HepG2 (cell line): ENCODE measurements around the gene ACBD6. TPM values are rescaled to one million over a fixed set of nuclear protein-coding genes. Genes with fewer than 3 reads are reported as not detected.

ENCODE experiments used
- ATAC-seq: fragments of 200-7000 bp; cut with Tn5 transposase; 3 replicates; pipeline ENCODE4 v1.9.1; 2020; ENCODE audit warnings: mild to moderate bottlenecking, moderate library complexity
- BruUV-seq: library from RNA; stranded (reverse); fragments of 400-500 nt; replicated peaks from 2 replicates; lab custom pipeline; 2021; lab: Mats Ljungman, UMichigan
- CTCF ChIA-PET: fragments of 300-600 bp; formaldehyde crosslinking; extraction: SDS; loops from one replicate; lab custom pipeline; 2021; ENCODE audit warnings: low total read pairs, inconsistent platforms, low intra/inter-chr PET ratio; lab: Yijun Ruan, JAX
- POLR2A ChIA-PET: fragments of 350-600 bp; sonication (Branson Sonifier 250); formaldehyde crosslinking; loops from one replicate; lab custom pipeline; 2020; ENCODE audit warnings: antibody characterized with exemption, inconsistent platforms; lab: Yijun Ruan, JAX
- DNase-seq: peaks from one replicate; pipeline ENCODE4 v3.0.0-alpha.2; 2015; ENCODE audit warnings: low spot score
- FAIRE-seq: peaks from 3 replicates; lab custom pipeline; 2011; peaks lifted over from hg19 to GRCh38; lab: Jason Lieb, UNC
- H2AFZ ChIP-seq: one replicate; pipeline ENCODE4 v1.6.1; 2011; ENCODE audit warnings: low read length, inconsistent platforms
- H3K27ac ChIP-seq: fragments of 300-600 bp; 3 replicates; pipeline ENCODE4 v1.8.0; 2011; ENCODE audit warnings: mixed run types, mild to moderate bottlenecking, mixed read lengths, low read length, inconsistent platforms; ENCODE audit not compliant: insufficient read depth; ENCODE audit errors: extremely low read length
- H3K27me3 ChIP-seq, 2 experiments: fragments of 200-600 bp in 1 of 2; 2 replicates in 1 of 2; 3 replicates in 1 of 2; pipeline versions ENCODE4 v1.6.0 to v1.8.0; 2011; ENCODE audit warnings: low read length in 2 of 2, mild to moderate bottlenecking in 2 of 2, moderate library complexity in 2 of 2, inconsistent platforms in 1 of 2; ENCODE audit not compliant: insufficient read depth in 2 of 2, control insufficient read depth in 1 of 2
- H3K36me3 ChIP-seq, 2 experiments: fragments of 200-600 bp in 1 of 2; replicated peaks in 1 of 2; 2 replicates in 1 of 2; 3 replicates in 1 of 2; pipeline versions ENCODE4 v1.5.1 to v1.8.0; 2011; ENCODE audit warnings: low read length in 2 of 2, inconsistent platforms in 1 of 2; ENCODE audit not compliant: insufficient read depth in 2 of 2, control insufficient read depth in 1 of 2
- H3K4me1 ChIP-seq: 2 replicates; pipeline ENCODE4 v1.5.1; 2012; ENCODE audit warnings: low read length, inconsistent platforms; ENCODE audit not compliant: insufficient read depth
- H3K4me2 ChIP-seq: 2 replicates; pipeline ENCODE4 v1.6.0; 2011; ENCODE audit warnings: low read depth, low read length, inconsistent platforms
- H3K4me3 ChIP-seq, 3 experiments: fragments of 200-600 bp in 1 of 3; sonication (generic), shearing (Covaris generic) in 1 of 3; replicated peaks in 1 of 3; 2 replicates each; pipeline ENCODE4 v1.5.1; 2011 to 2016; ENCODE audit warnings: low read length in 3 of 3, inconsistent platforms in 2 of 3, low read depth in 2 of 3, mild to moderate bottlenecking in 2 of 3, control low read depth in 1 of 3, mixed read lengths in 1 of 3; ENCODE audit not compliant: insufficient read depth in 1 of 3
- H3K79me2 ChIP-seq: one replicate; pipeline ENCODE4 v1.6.1; 2011; ENCODE audit warnings: low read length, inconsistent platforms; ENCODE audit not compliant: insufficient read depth
- H3K9ac ChIP-seq: 2 replicates; pipeline ENCODE4 v1.6.0; 2011; ENCODE audit warnings: mild to moderate bottlenecking, low read depth, low read length, inconsistent platforms; ENCODE audit not compliant: insufficient read depth
- H3K9me3 ChIP-seq: 2 replicates; pipeline ENCODE4 v1.5.1; 2012; ENCODE audit warnings: mild to moderate bottlenecking, low read length
- H4K20me1 ChIP-seq: 2 replicates; pipeline ENCODE4 v1.6.0; 2011; ENCODE audit warnings: inconsistent platforms, mild to moderate bottlenecking, low read length, moderate library complexity; ENCODE audit not compliant: insufficient read depth
- ARID2 ChIP-seq: sonication (generic); formaldehyde crosslinking; IDR thresholded peaks from 2 replicates; pipeline ENCODE4 v1.8.1; 2022; ENCODE audit warnings: mild to moderate bottlenecking, missing genetic modification reagents, borderline replicate concordance
- CHD4 ChIP-seq: fragments of 200-600 bp; sonication (generic); IDR thresholded peaks from 2 replicates; pipeline ENCODE4 v1.7.0; 2017; ENCODE audit warnings: mild to moderate bottlenecking, low read length, borderline replicate concordance
- FOXC1 ChIP-seq: sonication (generic); formaldehyde crosslinking; IDR thresholded peaks from 2 replicates; pipeline ENCODE4 v1.8.0; 2022; ENCODE audit warnings: mild to moderate bottlenecking, missing genetic modification reagents, borderline replicate concordance
- GTF2F1 ChIP-seq: fragments of 150-350 bp; IDR thresholded peaks from 2 replicates; pipeline ENCODE4 v1.6.1; 2014; ENCODE audit warnings: low read length
- JDP2 ChIP-seq: sonication (generic); formaldehyde crosslinking; IDR thresholded peaks from 2 replicates; pipeline ENCODE4 v1.8.1; 2022; ENCODE audit warnings: missing genetic modification reagents, borderline replicate concordance
- KAT2B ChIP-seq: fragments of 150-350 bp; IDR thresholded peaks from 2 replicates; pipeline ENCODE4 v1.6.1; 2014; ENCODE audit warnings: low read depth, low read length, borderline replicate concordance
- KDM3A ChIP-seq: IDR thresholded peaks from 2 replicates; pipeline ENCODE4 v1.6.1; 2018; ENCODE audit warnings: low read depth, missing compliant biosample characterization
- KLF13 ChIP-seq: sonication (generic); formaldehyde crosslinking; IDR thresholded peaks from 2 replicates; pipeline ENCODE4 v1.4.0; 2020; ENCODE audit warnings: mild to moderate bottlenecking, missing genetic modification reagents
- XRCC5 ChIP-seq: fragments of 200-400 bp; formaldehyde crosslinking; optimal IDR thresholded peaks from 2 replicates; pipeline ENCODE3; 2017; ENCODE audit warnings: mild to moderate bottlenecking, low read length
- ZNF24 ChIP-seq: fragments of 450-650 bp; IDR thresholded peaks from 2 replicates; pipeline ENCODE4 v1.6.1; 2017; ENCODE audit warnings: antibody characterized with exemption, mild to moderate bottlenecking
- ZNF672 ChIP-seq: sonication (generic); formaldehyde crosslinking; IDR thresholded peaks from 2 replicates; pipeline ENCODE4 v1.8.1; 2022; ENCODE audit warnings: missing genetic modification reagents
- ZNF766 ChIP-seq: sonication (generic); formaldehyde crosslinking; IDR thresholded peaks from 2 replicates; pipeline ENCODE4 v1.5.0; 2020; ENCODE audit warnings: missing genetic modification reagents, borderline replicate concordance
- WGBS: methylation state at CpG from one replicate; pipeline ENCODE4 v1.1.6; 2017; ENCODE audit warnings: low lambda C conversion rate; 5-methylcytosine and 5-hydroxymethylcytosine counted together
- in situ Hi-C: cut with HindIII; loops from 2 replicates; pipeline ENCODE4 v1.10.0; 2017; ENCODE audit warnings: low pct_unique_long_range_greater_than_20kb; ENCODE audit not compliant: extremely low pct_ligation_motif_present
- intact Hi-C: fragments of 100-400 bp; cut with micrococcal nuclease; formaldehyde crosslinking; loops from one replicate; pipeline ENCODE4 v1.10.0; 2022; ENCODE audit not compliant: unreplicated experiment
- polyA plus RNA-seq, 8 experiments: library from polyadenylated mRNA; depleted of rRNA in 3 of 8; stranded (reverse) in 7 of 8; unstranded in 1 of 8; fragments of >200 nt; fragmentation: Illumina TruSeq in 4 of 8; extraction: Trizol in 4 of 8; gene quantifications; 2 replicates each; pipeline versions ENCODE4 v1.2.1 to v1.2.3, GENCODE V29; 2011 to 2016; ENCODE audit warnings: low read depth in 4 of 8, missing spikeins in 1 of 8, mixed read lengths in 1 of 8; ENCODE audit not compliant: insufficient read depth in 1 of 8
- total RNA-seq, 5 experiments: library from RNA; depleted of rRNA; stranded (reverse); fragments of >200 nt; fragmentation: Illumina TruSeq; extraction: Trizol; gene quantifications; 2 replicates each; pipeline ENCODE4 v1.2.3, GENCODE V29; 2016; ENCODE audit warnings: low read depth in 1 of 5
- TF ChIP-seq, protein P1 (sequence below): sonication (generic); formaldehyde crosslinking; IDR thresholded peaks from 2 replicates; pipeline ENCODE4 v1.4.0; 2020; ENCODE audit warnings: mild to moderate bottlenecking, missing genetic modification reagents
- TF ChIP-seq, protein P2 (sequence below): IDR thresholded peaks from 2 replicates; pipeline ENCODE4 v1.6.1; 2012; ENCODE audit warnings: inconsistent platforms
- TF ChIP-seq, protein P3 (sequence below): IDR thresholded peaks from 2 replicates; pipeline ENCODE4 v1.6.1; 2016; ENCODE audit warnings: missing biosample characterization, missing genetic modification reagents, low read depth

ACBD6 gene
- total and polyA plus RNA-seq, 2 of the 13 experiments (the other 11 are each of a cell fraction or from before 2014, with no cell fraction given), result 33.5 to 47.2 TPM

DNA sequence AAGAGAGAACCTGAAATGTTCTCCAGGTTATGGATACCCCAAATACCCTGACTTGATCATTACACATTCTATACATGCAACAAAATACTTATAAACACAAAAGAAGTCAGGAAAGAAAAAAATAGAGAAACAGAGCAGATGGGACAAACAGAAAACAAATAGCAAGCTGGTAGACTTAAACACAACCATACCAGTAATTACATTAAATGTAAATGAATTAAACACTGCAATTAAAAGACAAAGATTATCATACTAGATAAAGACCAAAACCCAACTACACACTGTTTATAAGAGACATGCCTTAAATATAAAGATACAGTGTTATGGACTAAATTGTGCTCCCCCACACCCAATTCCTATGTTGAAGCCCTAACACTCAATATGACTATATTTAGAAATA is 117.2 kb downstream of the ACBD6 start (continued):
- TF ChIP-seq GTF2F1, result no peak

DNA sequence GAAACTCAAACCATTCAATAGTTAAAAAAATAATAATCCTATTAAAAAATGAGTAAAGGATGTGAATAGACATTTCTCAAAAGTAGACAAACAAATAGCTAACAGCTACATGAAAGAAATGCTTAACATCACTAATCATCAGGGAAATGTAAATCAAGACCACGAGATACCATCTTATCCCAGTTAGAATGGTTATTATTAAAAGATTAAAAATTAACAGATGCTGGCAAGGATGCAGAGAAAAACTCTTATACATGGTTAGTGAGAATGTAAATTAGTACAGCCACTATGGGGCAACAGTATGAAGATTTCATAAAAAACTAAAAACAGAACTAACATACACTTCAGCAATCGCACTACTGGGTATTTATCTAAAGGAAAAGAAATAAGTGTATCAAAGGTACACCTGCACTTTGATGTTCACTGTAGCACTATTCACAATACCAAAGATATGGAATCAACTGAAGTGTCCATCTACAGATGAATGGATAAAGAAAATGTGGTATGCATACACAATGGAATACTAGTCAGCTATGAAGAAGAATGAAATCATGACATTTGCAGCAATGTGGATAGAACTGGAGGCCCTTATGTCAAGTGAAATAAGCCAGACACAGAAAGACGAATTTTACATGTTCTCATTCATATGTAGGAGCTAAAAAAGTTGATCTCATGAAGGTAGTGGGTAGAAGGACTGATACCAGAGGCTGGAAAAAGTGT is 117.9 kb downstream of the ACBD6 start:
- Histone ChIP-seq H3K9me3 (peaks cover 30% of the 10 kb centered on the region), H3K79me2 (peaks cover 5% of the 10 kb centered on the region), H3K27ac (no peak overlapping the region), H3K4me2 (no peak overlapping the region), H3K4me3 (no peak overlapping the region), H4K20me1 (no peaks in the 10 kb centered on the region), H3K27me3 (no peaks in the 10 kb centered on the region), H2AFZ (no peak overlapping the region), H3K9ac (no peak overlapping the region), H3K36me3 (no peaks in the 10 kb centered on the region; a peak in 1 of 5 replicates), H3K4me1 (no peaks in the 10 kb centered on the region)
- no TSS peak for BruUV-seq
- no peak for DNase-seq
- in situ Hi-C loops, result no loop called here
- intact Hi-C loops, result no loop called here
- TF ChIP-seq, protein P1, sequence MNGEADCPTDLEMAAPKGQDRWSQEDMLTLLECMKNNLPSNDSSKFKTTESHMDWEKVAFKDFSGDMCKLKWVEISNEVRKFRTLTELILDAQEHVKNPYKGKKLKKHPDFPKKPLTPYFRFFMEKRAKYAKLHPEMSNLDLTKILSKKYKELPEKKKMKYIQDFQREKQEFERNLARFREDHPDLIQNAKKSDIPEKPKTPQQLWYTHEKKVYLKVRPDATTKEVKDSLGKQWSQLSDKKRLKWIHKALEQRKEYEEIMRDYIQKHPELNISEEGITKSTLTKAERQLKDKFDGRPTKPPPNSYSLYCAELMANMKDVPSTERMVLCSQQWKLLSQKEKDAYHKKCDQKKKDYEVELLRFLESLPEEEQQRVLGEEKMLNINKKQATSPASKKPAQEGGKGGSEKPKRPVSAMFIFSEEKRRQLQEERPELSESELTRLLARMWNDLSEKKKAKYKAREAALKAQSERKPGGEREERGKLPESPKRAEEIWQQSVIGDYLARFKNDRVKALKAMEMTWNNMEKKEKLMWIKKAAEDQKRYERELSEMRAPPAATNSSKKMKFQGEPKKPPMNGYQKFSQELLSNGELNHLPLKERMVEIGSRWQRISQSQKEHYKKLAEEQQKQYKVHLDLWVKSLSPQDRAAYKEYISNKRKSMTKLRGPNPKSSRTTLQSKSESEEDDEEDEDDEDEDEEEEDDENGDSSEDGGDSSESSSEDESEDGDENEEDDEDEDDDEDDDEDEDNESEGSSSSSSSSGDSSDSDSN, result no peak
- TF ChIP-seq, protein P2, sequence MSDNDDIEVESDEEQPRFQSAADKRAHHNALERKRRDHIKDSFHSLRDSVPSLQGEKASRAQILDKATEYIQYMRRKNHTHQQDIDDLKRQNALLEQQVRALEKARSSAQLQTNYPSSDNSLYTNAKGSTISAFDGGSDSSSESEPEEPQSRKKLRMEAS, result no peak
- TF ChIP-seq KDM3A (CRISPR knock-in tag) (no peak), JDP2 (CRISPR knock-in tag) (no peak), KAT2B (no peak), CHD4 (no peak), KLF13 (no peak), ARID2 (CRISPR knock-in tag) (no peak), ZNF672 (CRISPR knock-in tag) (no peak), ZNF766 (CRISPR knock-in tag) (no peak), FOXC1 (CRISPR knock-in tag) (no peak), XRCC5 (no peak), ZNF24 (no peak)
- TF ChIP-seq, protein P3, sequence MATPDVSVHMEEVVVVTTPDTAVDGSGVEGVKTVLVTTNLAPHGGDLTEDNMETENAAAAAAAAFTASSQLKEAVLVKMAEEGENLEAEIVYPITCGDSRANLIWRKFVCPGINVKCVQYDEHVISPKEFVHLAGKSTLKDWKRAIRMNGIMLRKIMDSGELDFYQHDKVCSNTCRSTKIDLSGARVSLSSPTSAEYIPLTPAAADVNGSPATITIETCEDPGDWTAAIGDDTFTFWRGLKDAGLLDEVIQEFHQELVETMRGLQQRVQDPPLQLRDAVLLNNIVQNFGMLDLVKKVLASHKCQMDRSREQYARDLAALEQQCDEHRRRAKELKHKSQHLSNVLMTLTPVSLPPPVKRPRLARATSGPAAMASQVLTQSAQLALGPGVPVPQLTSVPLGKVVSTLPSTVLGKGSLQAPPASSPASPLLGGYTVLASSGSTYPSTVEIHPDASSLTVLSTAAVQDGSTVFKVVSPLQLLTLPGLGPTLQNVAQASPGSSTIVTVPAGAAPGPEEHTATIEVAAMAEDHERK (CRISPR knock-in tag), result no peak
- ATAC-seq, result no peak
- no peak for FAIRE-seq
- POLR2A ChIA-PET, result no interaction called here
- WGBS, result 99% methylated on average over 3 of the region's 3 CpGs
- CTCF ChIA-PET, result no interaction called here
